Mucosa of descending colon (tissue), 3 donors: Measurements from ENCODE around the gene MED6. TPM values are rescaled to one million over a fixed set of nuclear protein-coding genes. Genes with fewer than 3 reads are reported as not detected.

ENCODE experiments used
- ATAC-seq: fragments of 200-7000 bp; cut with Tn5 transposase; one replicate; pipeline ENCODE4 v1.9.1; 2020; ENCODE audit warnings: mild to moderate bottlenecking, moderate library complexity
- DNase-seq, 3 donors: peaks; one replicate each; pipeline ENCODE4 v3.0.0-alpha.2; 2020
- H3K36me3 ChIP-seq: fragments of 200-600 bp; one replicate; pipeline ENCODE4 v1.8.0; 2021; ENCODE audit warnings: low read depth, mild to moderate bottlenecking
- H3K4me1 ChIP-seq: fragments of 200-600 bp; one replicate; pipeline ENCODE4 v1.8.0; 2021; ENCODE audit warnings: low read depth, mild to moderate bottlenecking
- H3K4me3 ChIP-seq: fragments of 200-600 bp; one replicate; pipeline ENCODE4 v1.8.0; 2021; ENCODE audit warnings: mild to moderate bottlenecking
- H3K9me3 ChIP-seq: fragments of 200-600 bp; one replicate; pipeline ENCODE4 v1.8.0; 2021; ENCODE audit warnings: mild to moderate bottlenecking
- intact Hi-C, 2 donors: fragments of 100-400 bp; cut with DNase I in 1 of 2; cut with micrococcal nuclease in 1 of 2; formaldehyde crosslinking; loops; one replicate each; pipeline versions ENCODE4 v1.11.0 to v1.11.1; 2022; cut with DNase I, micrococcal nuclease
- total RNA-seq, 3 donors: library from RNA; stranded (reverse); fragmentation: NEBNext Ultra II Directional in 2 of 3; extraction: Animal tissue kit (Norgen Biotek cat#: 25700) in 2 of 3; gene quantifications; one replicate each; pipeline versions ENCODE4 v1.2.1 to v1.2.4, GENCODE V29; 2021 to 2023
- TF ChIP-seq, protein P1 (sequence below): fragments of 200-600 bp; IDR thresholded peaks from one replicate; pipeline ENCODE4 v1.8.0; 2022; ENCODE audit warnings: antibody characterized with exemption, mild to moderate bottlenecking
- donor health status: DM: no; HTN: no; CAD: no; lungs with moderate emphysema.
- donor health status: DM: no; HTN: no; CAD: no.
- donor health status: DM: no; HTN: yes; CAD: no.

MED6 gene
- total RNA-seq, 3 donors from 2014 or later: 24.4 to 30.9 (median 27.6) TPM

DNA sequence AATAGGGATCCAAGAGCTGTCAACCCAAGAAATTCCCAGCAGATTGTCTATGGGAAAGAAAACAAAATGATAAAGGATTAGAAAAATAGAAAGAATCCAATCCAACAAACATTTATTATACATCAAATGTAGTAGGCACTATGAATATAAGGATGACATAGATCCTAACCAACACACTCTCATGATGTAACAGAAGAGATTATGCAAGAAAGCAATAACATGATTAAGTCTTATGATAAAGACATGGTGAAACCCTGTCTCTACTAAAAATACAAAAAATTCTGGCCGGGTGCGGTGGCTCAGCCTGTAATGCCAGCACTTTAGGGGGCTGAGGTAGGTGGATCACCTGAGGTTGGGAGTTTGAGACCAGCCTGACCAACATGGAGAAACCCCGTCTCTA lies 2.7 kb downstream of the MED6 start:
- ATAC-seq: no peak
- H3K4me1 ChIP-seq: peaks cover 10% of the 10 kb centered on the region
- TF ChIP-seq, protein P1, sequence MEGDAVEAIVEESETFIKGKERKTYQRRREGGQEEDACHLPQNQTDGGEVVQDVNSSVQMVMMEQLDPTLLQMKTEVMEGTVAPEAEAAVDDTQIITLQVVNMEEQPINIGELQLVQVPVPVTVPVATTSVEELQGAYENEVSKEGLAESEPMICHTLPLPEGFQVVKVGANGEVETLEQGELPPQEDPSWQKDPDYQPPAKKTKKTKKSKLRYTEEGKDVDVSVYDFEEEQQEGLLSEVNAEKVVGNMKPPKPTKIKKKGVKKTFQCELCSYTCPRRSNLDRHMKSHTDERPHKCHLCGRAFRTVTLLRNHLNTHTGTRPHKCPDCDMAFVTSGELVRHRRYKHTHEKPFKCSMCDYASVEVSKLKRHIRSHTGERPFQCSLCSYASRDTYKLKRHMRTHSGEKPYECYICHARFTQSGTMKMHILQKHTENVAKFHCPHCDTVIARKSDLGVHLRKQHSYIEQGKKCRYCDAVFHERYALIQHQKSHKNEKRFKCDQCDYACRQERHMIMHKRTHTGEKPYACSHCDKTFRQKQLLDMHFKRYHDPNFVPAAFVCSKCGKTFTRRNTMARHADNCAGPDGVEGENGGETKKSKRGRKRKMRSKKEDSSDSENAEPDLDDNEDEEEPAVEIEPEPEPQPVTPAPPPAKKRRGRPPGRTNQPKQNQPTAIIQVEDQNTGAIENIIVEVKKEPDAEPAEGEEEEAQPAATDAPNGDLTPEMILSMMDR: no peak
- no peaks in the 10 kb centered on the region for H3K36me3 ChIP-seq
- no peaks in the 10 kb centered on the region for H3K9me3 ChIP-seq
- H3K4me3 ChIP-seq: no peak overlapping the region
- no peak for DNase-seq
- intact Hi-C loops: no loop called here

- intact Hi-C loops: no loop called here
- TF ChIP-seq, protein P1: no peak
- ATAC-seq (no peak), DNase-seq (no peak)
- peaks cover 10% of the 10 kb centered on the region for H3K4me1 ChIP-seq
- no peak overlapping the region for H3K4me3 ChIP-seq
- H3K36me3 ChIP-seq: no peaks in the 10 kb centered on the region
- H3K9me3 ChIP-seq: no peaks in the 10 kb centered on the region
These were observed 4.8 kb downstream of the MED6 start for GRCh38 chr14:70595443-70596185.

GRCh38 chr14:70594461-70594860 lies 6.0 kb downstream of the MED6 start:
- TF ChIP-seq, protein P1: no peak
- peaks cover 6% of the 10 kb centered on the region for H3K4me1 ChIP-seq
- DNase-seq: no peak
- H3K4me3 ChIP-seq: no peak overlapping the region
- intact Hi-C loops: no loop called here
- H3K36me3 ChIP-seq: no peaks in the 10 kb centered on the region
- H3K9me3 ChIP-seq: no peaks in the 10 kb centered on the region
- no peak for ATAC-seq

GRCh38 chr14:70585231-70585630 lies 15.2 kb downstream of the MED6 start:
- H3K4me1 ChIP-seq: no peaks in the 10 kb centered on the region
- DNase-seq (no peak), ATAC-seq (no peak)
- no peaks in the 10 kb centered on the region for H3K9me3 ChIP-seq
- H3K36me3 ChIP-seq: no peaks in the 10 kb centered on the region
- TF ChIP-seq, protein P1: no peak
- no peak overlapping the region for H3K4me3 ChIP-seq
- intact Hi-C loops: no loop called here

- H3K4me1 ChIP-seq: no peaks in the 10 kb centered on the region
- intact Hi-C loops: no loop called here
- ATAC-seq (no peak), DNase-seq (no peak)
- no peak overlapping the region for H3K4me3 ChIP-seq
- no peaks in the 10 kb centered on the region for H3K36me3 ChIP-seq
- TF ChIP-seq, protein P1: no peak
- H3K9me3 ChIP-seq: no peaks in the 10 kb centered on the region
These were observed 23.6 kb downstream of the MED6 start for GRCh38 chr14:70576891-70577290.
